Measurements from ENCODE around the gene NECAP2.

DNA sequence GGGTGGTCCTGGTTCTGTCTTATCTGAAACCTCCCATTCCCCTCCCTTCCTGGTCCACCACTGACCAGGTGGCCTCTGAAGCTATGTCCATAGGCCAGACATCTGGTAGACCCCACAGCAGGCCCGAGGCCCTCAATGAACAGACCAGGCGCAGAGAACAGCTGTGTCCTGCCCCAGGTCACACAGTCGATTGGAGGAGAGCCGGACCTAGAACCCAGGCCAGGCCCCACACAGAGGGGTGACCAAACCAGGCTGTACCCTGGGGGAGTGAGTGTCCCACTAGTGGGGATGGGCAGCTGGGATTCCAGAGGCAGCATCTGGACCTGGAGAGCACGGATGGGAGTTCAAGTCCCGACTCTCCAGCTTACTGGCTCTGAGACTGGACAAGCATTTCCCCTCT is 44.4 kb downstream of the NECAP2 start:
- TF ChIP-seq EZH2 (IDR thresholded peaks at IDR 0.05; ENCODE audit: borderline replicate concordance, low read depth, low read length, severe bottlenecking), result no peak
- TF ChIP-seq, protein P1, sequence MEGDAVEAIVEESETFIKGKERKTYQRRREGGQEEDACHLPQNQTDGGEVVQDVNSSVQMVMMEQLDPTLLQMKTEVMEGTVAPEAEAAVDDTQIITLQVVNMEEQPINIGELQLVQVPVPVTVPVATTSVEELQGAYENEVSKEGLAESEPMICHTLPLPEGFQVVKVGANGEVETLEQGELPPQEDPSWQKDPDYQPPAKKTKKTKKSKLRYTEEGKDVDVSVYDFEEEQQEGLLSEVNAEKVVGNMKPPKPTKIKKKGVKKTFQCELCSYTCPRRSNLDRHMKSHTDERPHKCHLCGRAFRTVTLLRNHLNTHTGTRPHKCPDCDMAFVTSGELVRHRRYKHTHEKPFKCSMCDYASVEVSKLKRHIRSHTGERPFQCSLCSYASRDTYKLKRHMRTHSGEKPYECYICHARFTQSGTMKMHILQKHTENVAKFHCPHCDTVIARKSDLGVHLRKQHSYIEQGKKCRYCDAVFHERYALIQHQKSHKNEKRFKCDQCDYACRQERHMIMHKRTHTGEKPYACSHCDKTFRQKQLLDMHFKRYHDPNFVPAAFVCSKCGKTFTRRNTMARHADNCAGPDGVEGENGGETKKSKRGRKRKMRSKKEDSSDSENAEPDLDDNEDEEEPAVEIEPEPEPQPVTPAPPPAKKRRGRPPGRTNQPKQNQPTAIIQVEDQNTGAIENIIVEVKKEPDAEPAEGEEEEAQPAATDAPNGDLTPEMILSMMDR (IDR thresholded peaks at IDR 0.05; ENCODE audit: extremely low read depth in 1 of 2, insufficient read depth in 1 of 2, low read depth in 1 of 2, low read length in 2 of 2), result no peak
- no peak for TF ChIP-seq POLR2AphosphoS5 (IDR thresholded peaks at IDR 0.05; ENCODE audit: insufficient read depth, low read depth, low read length)
- no peak for TF ChIP-seq POLR2A (IDR thresholded peaks at IDR 0.05; ENCODE audit: low read depth, low read length)
- TF ChIP-seq, protein P2, sequence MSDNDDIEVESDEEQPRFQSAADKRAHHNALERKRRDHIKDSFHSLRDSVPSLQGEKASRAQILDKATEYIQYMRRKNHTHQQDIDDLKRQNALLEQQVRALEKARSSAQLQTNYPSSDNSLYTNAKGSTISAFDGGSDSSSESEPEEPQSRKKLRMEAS (IDR thresholded peaks at IDR 0.05; ENCODE audit: insufficient read depth, insufficient read length), result no peak
- TF ChIP-seq GATA2 (IDR thresholded peaks at IDR 0.05; ENCODE audit: insufficient read depth, insufficient read length, low read depth, low read length), result no peak
- no peak for TF ChIP-seq JUN (IDR thresholded peaks at IDR 0.05; ENCODE audit: borderline replicate concordance, insufficient read depth, insufficient read length, low read depth)
